ENCODE data around the gene BST1. TPM values are rescaled to one million over a fixed set of nuclear protein-coding genes. Genes with fewer than 3 reads are reported as not detected.

Gene BST1
- total RNA-seq, 1 experiment from 2014 or later = 0.69 TPM

DNA sequence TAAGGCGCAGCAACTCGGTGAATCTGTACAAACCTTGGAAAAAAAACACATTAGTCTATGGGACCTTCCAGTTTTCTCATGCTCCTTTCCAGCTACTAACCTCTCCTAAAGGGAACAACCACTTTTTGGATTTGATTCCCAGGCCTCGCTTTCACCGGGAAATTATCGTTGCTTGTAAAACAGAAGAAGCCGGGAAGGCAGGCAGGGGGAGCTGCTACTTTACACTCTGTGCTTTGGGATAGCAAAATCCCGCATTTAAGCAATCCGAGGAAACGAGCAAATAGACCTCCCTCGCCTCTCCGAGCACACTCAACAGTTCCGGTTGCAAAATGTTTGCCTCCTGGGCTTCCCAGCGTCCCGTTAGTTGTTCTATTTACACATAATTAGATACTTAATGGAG is 76.4 kb downstream of the BST1 start:
- Histone ChIP-seq H3K4me3 (ENCODE audit: low read length) (peak overlapping the region; percentile 68), H3K36me3 (ENCODE audit: low read depth, low read length) (no peaks in the 10 kb centered on the region), H3K9ac (ENCODE audit: low read length) (0 out of 2 replicates have a peak overlapping the region, but pooled peaks have one; percentile 9), H3K4me2 (ENCODE audit: low read length) (peak overlapping the region; percentile 88), H3K4me1 (ENCODE audit: insufficient read depth, low read length) (peaks cover 10% of the 10 kb centered on the region; the same call in 1 of the 2 replicates), H3K79me2 (ENCODE audit: low read length) (no peaks in the 10 kb centered on the region), H3F3A (ENCODE audit: low read length, unreplicated experiment) (no peaks in the 10 kb centered on the region), H3K27me3 (ENCODE audit: low read length) (no peaks in the 10 kb centered on the region), H4K20me1 (ENCODE audit: low read length) (no peaks in the 10 kb centered on the region), H2AFZ (ENCODE audit: low read length) (peak overlapping the region; percentile 88), H3K9me3 (ENCODE audit: low read length) (no peaks in the 10 kb centered on the region), H3K9me2 (replicated peaks; ENCODE audit: low read length) (no peaks in the 10 kb centered on the region), H3K27ac (ENCODE audit: low read length) (no peak overlapping the region)
- ChIA-PET POLR2A (ENCODE audit: unreplicated experiment) (no interaction called here), CTCF (no interaction called here)
- intact Hi-C loops (cut with micrococcal nuclease) = no loop called here
- no TSS peak for BruUV-seq (replicated peaks)
- TF ChIP-seq, protein P1, sequence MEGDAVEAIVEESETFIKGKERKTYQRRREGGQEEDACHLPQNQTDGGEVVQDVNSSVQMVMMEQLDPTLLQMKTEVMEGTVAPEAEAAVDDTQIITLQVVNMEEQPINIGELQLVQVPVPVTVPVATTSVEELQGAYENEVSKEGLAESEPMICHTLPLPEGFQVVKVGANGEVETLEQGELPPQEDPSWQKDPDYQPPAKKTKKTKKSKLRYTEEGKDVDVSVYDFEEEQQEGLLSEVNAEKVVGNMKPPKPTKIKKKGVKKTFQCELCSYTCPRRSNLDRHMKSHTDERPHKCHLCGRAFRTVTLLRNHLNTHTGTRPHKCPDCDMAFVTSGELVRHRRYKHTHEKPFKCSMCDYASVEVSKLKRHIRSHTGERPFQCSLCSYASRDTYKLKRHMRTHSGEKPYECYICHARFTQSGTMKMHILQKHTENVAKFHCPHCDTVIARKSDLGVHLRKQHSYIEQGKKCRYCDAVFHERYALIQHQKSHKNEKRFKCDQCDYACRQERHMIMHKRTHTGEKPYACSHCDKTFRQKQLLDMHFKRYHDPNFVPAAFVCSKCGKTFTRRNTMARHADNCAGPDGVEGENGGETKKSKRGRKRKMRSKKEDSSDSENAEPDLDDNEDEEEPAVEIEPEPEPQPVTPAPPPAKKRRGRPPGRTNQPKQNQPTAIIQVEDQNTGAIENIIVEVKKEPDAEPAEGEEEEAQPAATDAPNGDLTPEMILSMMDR (conservative IDR thresholded peaks at IDR 0.05; ENCODE audit: low read depth, low read length) = peak; percentile 53
- no peak for TF ChIP-seq EZH2phosphoT487 (IDR thresholded peaks at IDR 0.05; ENCODE audit: borderline replicate concordance, low read length)
- DNase-seq (peak; percentile 52), ATAC-seq (peak; percentile 76)

DNA sequence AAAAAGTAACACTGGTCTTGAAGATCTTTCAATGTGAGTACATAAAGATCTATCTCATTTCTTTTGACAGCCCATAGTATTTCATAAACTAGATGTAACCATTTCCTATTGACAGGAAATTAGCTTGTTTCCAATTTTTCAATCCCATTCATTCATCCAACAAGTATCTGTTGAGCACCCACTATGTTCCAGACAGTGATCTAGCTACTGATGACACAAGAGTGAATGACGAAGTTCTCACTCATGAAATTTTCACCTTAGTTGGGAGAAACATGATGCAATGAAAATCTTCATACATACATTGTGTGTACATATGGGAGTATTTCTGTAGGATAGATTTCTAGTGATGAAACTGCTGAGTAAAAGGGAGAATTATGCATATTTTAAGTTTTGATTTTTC is 76.9 kb downstream of the BST1 start:
- Histone ChIP-seq H3K9me2 (replicated peaks; ENCODE audit: low read length) (no peaks in the 10 kb centered on the region), H3K4me3 (ENCODE audit: low read length) (peak overlapping the region; percentile 68), H3K4me1 (ENCODE audit: insufficient read depth, low read length) (peaks cover 10% of the 10 kb centered on the region; the same call in 1 of the 2 replicates), H3F3A (ENCODE audit: low read length, unreplicated experiment) (no peaks in the 10 kb centered on the region), H3K4me2 (ENCODE audit: low read length) (peak overlapping the region; percentile 88), H3K27me3 (ENCODE audit: low read length) (no peaks in the 10 kb centered on the region), H3K9me3 (ENCODE audit: low read length) (no peaks in the 10 kb centered on the region), H3K36me3 (ENCODE audit: low read depth, low read length) (no peaks in the 10 kb centered on the region), H3K9ac (ENCODE audit: low read length) (no peak overlapping the region), H3K27ac (ENCODE audit: low read length) (no peak overlapping the region), H4K20me1 (ENCODE audit: low read length) (no peaks in the 10 kb centered on the region), H2AFZ (ENCODE audit: low read length) (peak overlapping the region; percentile 88), H3K79me2 (ENCODE audit: low read length) (no peaks in the 10 kb centered on the region)
- DNase-seq (no peak), ATAC-seq (no peak)
- CTCF ChIA-PET = interaction anchor here (0.6 kb wide), 1 partner anchor 68 kb away, joined by 3 read pairs; no protein-coding TSS in a partner anchor
- intact Hi-C loops (cut with micrococcal nuclease) = no loop called here
- POLR2A ChIA-PET (ENCODE audit: unreplicated experiment) = no interaction called here
- no TSS peak for BruUV-seq (replicated peaks)
- TF ChIP-seq, protein P1 (conservative IDR thresholded peaks at IDR 0.05; ENCODE audit: low read depth, low read length) = no peak
- TF ChIP-seq EZH2phosphoT487 (IDR thresholded peaks at IDR 0.05; ENCODE audit: borderline replicate concordance, low read length) = no peak

DNA sequence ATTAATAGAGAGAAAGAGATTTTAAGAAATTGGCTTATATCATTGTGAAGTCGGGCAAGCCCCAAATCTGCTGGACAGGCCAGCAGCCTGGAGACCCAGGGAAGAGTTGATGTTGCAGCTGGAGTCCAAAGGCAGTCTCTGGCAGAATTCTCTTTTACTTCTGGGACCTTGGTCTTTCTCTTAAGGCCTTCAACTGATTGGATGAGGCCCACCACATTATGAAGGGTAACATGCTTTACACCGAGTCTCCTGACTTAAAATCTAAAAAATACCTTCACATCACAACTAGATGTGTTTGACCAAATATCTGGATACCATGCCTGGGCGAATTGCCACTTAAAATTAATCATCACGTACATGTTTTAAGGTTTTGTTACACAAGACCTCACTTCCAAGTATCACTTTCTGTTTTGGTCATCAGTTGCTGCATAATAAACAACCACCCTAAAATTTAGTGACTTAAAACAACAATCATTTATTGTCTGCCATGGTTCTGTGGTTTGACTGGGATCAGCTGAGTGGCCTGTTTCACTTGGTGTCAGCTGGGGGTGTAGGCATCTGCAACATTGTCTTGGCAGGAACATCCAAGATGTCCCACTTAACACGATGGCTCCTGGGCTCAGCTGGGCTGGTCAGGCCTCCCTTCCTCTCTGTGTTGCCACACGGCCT is 78.7 kb downstream of the BST1 start:
- Histone ChIP-seq H2AFZ (ENCODE audit: low read length) (no peak overlapping the region), H3K36me3 (ENCODE audit: low read depth, low read length) (no peaks in the 10 kb centered on the region), H3K79me2 (ENCODE audit: low read length) (no peaks in the 10 kb centered on the region), H3K9ac (ENCODE audit: low read length) (no peak overlapping the region), H3F3A (ENCODE audit: low read length, unreplicated experiment) (no peaks in the 10 kb centered on the region), H3K27me3 (ENCODE audit: low read length) (no peaks in the 10 kb centered on the region), H3K9me2 (replicated peaks; ENCODE audit: low read length) (no peaks in the 10 kb centered on the region), H3K4me1 (ENCODE audit: insufficient read depth, low read length) (peaks cover 10% of the 10 kb centered on the region; the same call in 1 of the 2 replicates), H3K27ac (ENCODE audit: low read length) (no peak overlapping the region), H4K20me1 (ENCODE audit: low read length) (no peaks in the 10 kb centered on the region), H3K4me2 (ENCODE audit: low read length) (no peak overlapping the region), H3K9me3 (ENCODE audit: low read length) (no peaks in the 10 kb centered on the region), H3K4me3 (ENCODE audit: low read length) (no peak overlapping the region)
- DNase-seq (no peak), ATAC-seq (no peak)
- CTCF ChIA-PET = no interaction called here
- intact Hi-C loops (cut with micrococcal nuclease) = no loop called here
- TF ChIP-seq EZH2phosphoT487 (IDR thresholded peaks at IDR 0.05; ENCODE audit: borderline replicate concordance, low read length) (no peak), EZH2 (IDR thresholded peaks at IDR 0.05; ENCODE audit: low read length, unreplicated experiment) (no peak)
- TF ChIP-seq, protein P1 (conservative IDR thresholded peaks at IDR 0.05; ENCODE audit: low read depth, low read length) = no peak
- no TSS peak for BruUV-seq (replicated peaks)
- POLR2A ChIA-PET (ENCODE audit: unreplicated experiment) = interaction anchor here (0.6 kb wide), 1 partner anchor 791 kb away, joined by 4 read pairs; no protein-coding TSS in a partner anchor
